ENCODE data around the gene WDR82. TPM values are rescaled to one million over a fixed set of nuclear protein-coding genes. Genes with fewer than 3 reads are reported as not detected.
"Not testable (repeated sequence)": the region's sequence is repeated elsewhere in the genome, so short reads cannot be mapped to it uniquely, and the experiment has no call there.

WDR82 gene
- total RNA-seq, 4 donors from 2014 or later = 29.7 to 44.0 (median 38.3) TPM

- Histone ChIP-seq H3K9me3 (no peaks in the 10 kb centered on the region), H3K27me3 (no peaks in the 10 kb centered on the region), H3K4me1 (peaks cover 0 to 32% (median 9%) of the 10 kb centered on the region in 4 donors), H3K36me3 (no peaks in the 10 kb centered on the region), H3K27ac (peak overlapping the region; percentile 47 to 72 (median 55)), H3K4me3 (no peak overlapping the region)
- peak in 2 of 3 donors; percentile 49 to 70 for DNase-seq
- no peak for TF ChIP-seq POLR2A (IDR thresholded peaks at IDR 0.05)
- TF ChIP-seq, protein P1, sequence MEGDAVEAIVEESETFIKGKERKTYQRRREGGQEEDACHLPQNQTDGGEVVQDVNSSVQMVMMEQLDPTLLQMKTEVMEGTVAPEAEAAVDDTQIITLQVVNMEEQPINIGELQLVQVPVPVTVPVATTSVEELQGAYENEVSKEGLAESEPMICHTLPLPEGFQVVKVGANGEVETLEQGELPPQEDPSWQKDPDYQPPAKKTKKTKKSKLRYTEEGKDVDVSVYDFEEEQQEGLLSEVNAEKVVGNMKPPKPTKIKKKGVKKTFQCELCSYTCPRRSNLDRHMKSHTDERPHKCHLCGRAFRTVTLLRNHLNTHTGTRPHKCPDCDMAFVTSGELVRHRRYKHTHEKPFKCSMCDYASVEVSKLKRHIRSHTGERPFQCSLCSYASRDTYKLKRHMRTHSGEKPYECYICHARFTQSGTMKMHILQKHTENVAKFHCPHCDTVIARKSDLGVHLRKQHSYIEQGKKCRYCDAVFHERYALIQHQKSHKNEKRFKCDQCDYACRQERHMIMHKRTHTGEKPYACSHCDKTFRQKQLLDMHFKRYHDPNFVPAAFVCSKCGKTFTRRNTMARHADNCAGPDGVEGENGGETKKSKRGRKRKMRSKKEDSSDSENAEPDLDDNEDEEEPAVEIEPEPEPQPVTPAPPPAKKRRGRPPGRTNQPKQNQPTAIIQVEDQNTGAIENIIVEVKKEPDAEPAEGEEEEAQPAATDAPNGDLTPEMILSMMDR (IDR thresholded peaks at IDR 0.05) = no peak
Observed at GRCh38 chr3:52281981-52282801, 3.7 kb upstream of the WDR82 start.

- DNase-seq = no peak
- H3K27ac ChIP-seq = peak overlapping the region; percentile 95 to 100 (median 97)
- H3K4me1 ChIP-seq = peaks cover 0 to 40% (median 10%) of the 10 kb centered on the region in 4 donors
- TF ChIP-seq POLR2A (IDR thresholded peaks at IDR 0.05) = no peak
- TF ChIP-seq, protein P1 (IDR thresholded peaks at IDR 0.05) = no peak
- H3K27me3 ChIP-seq = no peaks in the 10 kb centered on the region
- no peak overlapping the region for H3K4me3 ChIP-seq
- no peaks in the 10 kb centered on the region for H3K9me3 ChIP-seq
- no peaks in the 10 kb centered on the region for H3K36me3 ChIP-seq
Observed at GRCh38 chr3:52280050-52280461, 1.6 kb upstream of the WDR82 start.

DNA sequence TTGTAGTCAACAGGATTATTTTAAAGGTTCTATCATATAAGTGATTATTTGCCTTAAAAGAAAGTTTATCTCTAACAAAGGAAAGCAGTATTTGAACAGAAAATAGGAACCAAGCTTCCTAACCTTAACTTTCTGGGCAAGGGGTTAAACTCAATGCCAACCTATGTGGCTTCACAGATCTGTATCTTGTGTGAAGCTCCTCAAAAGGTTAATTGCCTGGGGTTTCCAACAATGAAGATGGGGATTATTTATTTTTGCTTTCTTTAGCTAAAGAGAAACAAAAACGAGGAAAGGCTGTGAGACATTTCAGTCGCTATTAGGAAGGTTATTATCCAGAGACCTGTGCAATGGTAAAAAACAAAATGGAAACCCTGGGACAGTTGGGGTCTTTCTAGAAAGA, 1.1 kb upstream of the WDR82 start:
- no peak for TF ChIP-seq POLR2A (IDR thresholded peaks at IDR 0.05)
- TF ChIP-seq, protein P1 (IDR thresholded peaks at IDR 0.05) = no peak
- Histone ChIP-seq H3K4me1 (peaks cover 0 to 42% (median 11%) of the 10 kb centered on the region in 4 donors), H3K9me3 (no peaks in the 10 kb centered on the region), H3K27ac (peak overlapping the region; percentile 95 to 100 (median 97)), H3K36me3 (no peaks in the 10 kb centered on the region), H3K27me3 (no peaks in the 10 kb centered on the region), H3K4me3 (peak overlapping the region in 2 of 4 donors; percentile 90 to 99)
- DNase-seq = no peak

DNA sequence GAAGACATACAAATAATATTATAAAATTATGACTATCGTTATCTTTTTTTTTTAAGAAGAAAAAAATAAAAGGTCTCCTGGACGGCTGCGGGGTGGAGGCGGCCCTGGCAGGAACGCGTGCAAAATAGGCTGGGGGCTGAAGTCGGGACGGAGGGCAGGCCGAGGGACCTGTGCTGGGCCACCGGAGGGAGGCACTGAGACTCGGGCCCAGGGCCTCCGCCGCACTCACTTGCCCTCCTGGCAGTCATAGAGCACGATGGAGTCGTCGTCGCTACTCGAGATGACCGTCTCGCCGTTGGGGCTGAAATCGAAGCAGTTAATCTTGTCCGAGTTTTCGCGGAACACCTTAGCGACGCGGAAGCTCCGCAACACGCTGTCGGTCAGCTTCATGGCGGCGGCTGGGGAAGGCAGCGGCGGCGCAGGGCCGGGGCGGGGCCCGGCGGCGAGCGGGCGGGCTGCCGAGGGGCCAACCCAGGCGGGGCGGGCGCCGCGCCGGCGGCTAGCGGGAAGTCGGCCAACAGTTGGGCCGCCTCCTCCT, 408 bp downstream of the WDR82 start:
- peak in 2 of 3 donors; percentile 52 to 78 for DNase-seq
- H3K36me3 ChIP-seq = no peaks in the 10 kb centered on the region
- TF ChIP-seq, protein P1 (IDR thresholded peaks at IDR 0.05) = peak in 4 of 6 experiments; percentile 37 to 56 (median 52)
- no peak for TF ChIP-seq POLR2A (IDR thresholded peaks at IDR 0.05)
- H3K4me1 ChIP-seq = peaks cover 0 to 55% (median 11%) of the 10 kb centered on the region in 4 donors
- H3K9me3 ChIP-seq = no peaks in the 10 kb centered on the region
- no peaks in the 10 kb centered on the region for H3K27me3 ChIP-seq
- peak overlapping the region; percentile 69 to 99 (median 80) for H3K4me3 ChIP-seq
- H3K27ac ChIP-seq = peak overlapping the region; percentile 95 to 100 (median 97)

- peaks cover 0 to 58% (median 13%) of the 10 kb centered on the region in 4 donors for H3K4me1 ChIP-seq
- no peaks in the 10 kb centered on the region for H3K36me3 ChIP-seq
- peak overlapping the region; percentile 69 to 99 (median 80) for H3K4me3 ChIP-seq
- TF ChIP-seq, protein P1 (IDR thresholded peaks at IDR 0.05) = no peak
- TF ChIP-seq POLR2A (IDR thresholded peaks at IDR 0.05) = peak in 1 of 2 donors; percentile 46
- no peaks in the 10 kb centered on the region for H3K27me3 ChIP-seq
- peak overlapping the region; percentile 95 to 100 (median 97) for H3K27ac ChIP-seq
- DNase-seq = peak; percentile 79 to 89 (median 83)
- H3K9me3 ChIP-seq = no peaks in the 10 kb centered on the region
Observed at GRCh38 chr3:52277071-52277964, 1.1 kb downstream of the WDR82 start.

DNA sequence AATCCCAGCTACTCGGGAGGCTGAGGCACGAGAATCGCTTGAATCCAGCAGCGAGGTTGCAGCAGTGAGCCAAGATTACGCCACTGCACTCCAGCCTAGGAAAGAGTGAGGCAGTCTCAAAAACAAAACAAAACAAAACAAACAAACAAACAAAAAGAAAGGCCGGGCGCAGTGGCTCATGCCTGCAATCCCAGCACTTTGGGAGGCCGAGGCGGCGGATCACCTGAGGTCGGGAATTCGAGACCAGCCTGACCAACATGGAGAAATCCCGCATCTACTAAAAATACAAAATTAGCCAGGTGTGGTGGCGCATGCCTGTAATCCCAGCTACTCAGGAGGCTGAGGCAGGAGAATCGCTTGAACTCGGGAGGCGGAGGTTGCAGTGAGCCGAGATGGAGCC, 3.7 kb downstream of the WDR82 start:
- H3K9me3 ChIP-seq, H3K36me3 ChIP-seq, DNase-seq, H3K27me3 ChIP-seq: not testable (repeated sequence)
- Histone ChIP-seq H3K27ac (peak overlapping the region in 2 of 4 donors; percentile 11 to 49), H3K4me1 (peaks cover 3 to 78% (median 24%) of the 10 kb centered on the region in 4 donors), H3K4me3 (peak overlapping the region in 1 of 4 donors; percentile 12)

All from Peyer's patch (tissue), 4 donors.